Aorta (tissue), 5 donors: ENCODE measurements around the gene CCDC12. TPM values are rescaled to one million over a fixed set of nuclear protein-coding genes. Genes with fewer than 3 reads are reported as not detected.

ENCODE experiments used
- ATAC-seq: fragments of 200-7000 bp; cut with Tn5 transposase; one replicate; pipeline ENCODE4 v1.9.1; 2022; ENCODE audit warnings: moderate library complexity; ENCODE audit not compliant: low FRiP score
- DNase-seq, 2 donors: peaks; one replicate each; pipeline ENCODE4 v3.0.0-alpha.2; 2020
- H3K27ac ChIP-seq, 2 donors: one replicate each; pipeline ENCODE4 v1.5.1; 2013; ENCODE audit warnings: low read length in 2 of 2, mild to moderate bottlenecking in 2 of 2, moderate library complexity in 2 of 2, control low read depth in 1 of 2, inconsistent platforms in 1 of 2, low read depth in 1 of 2
- H3K27me3 ChIP-seq, 2 donors: one replicate each; pipeline ENCODE4 v1.6.1; 2013; ENCODE audit warnings: control low read depth in 1 of 2, low read length in 1 of 2, mild to moderate bottlenecking in 1 of 2, moderate library complexity in 1 of 2; ENCODE audit not compliant: insufficient read depth in 2 of 2, control insufficient read depth in 1 of 2
- H3K36me3 ChIP-seq, 2 donors: one replicate each; pipeline ENCODE4 v1.6.1; 2013; ENCODE audit warnings: control low read depth in 1 of 2, low read length in 1 of 2, mild to moderate bottlenecking in 1 of 2; ENCODE audit not compliant: insufficient read depth in 2 of 2, control insufficient read depth in 1 of 2
- H3K4me1 ChIP-seq, 2 donors: one replicate each; pipeline ENCODE4 v1.6.1; 2013; ENCODE audit warnings: low read length in 2 of 2, control low read depth in 1 of 2, mild to moderate bottlenecking in 1 of 2, moderate library complexity in 1 of 2; ENCODE audit not compliant: insufficient read depth in 2 of 2, control insufficient read depth in 1 of 2
- H3K4me3 ChIP-seq, 2 donors: one replicate each; pipeline ENCODE4 v1.5.1; 2013; ENCODE audit warnings: low read length in 2 of 2, control low read depth in 1 of 2, mild to moderate bottlenecking in 1 of 2
- H3K9me3 ChIP-seq: one replicate; pipeline ENCODE4 v1.6.1; 2013; ENCODE audit warnings: mild to moderate bottlenecking, low read length; ENCODE audit not compliant: control insufficient read depth
- WGBS, 2 donors: extraction: QIAGEN DNeasy Blood & Tissue Kit; methylation state at CpG; one replicate each; pipeline ENCODE4 v1.1.7; 2013; 5-methylcytosine and 5-hydroxymethylcytosine counted together
- intact Hi-C, 2 donors: fragments of 100-400 bp; cut with DNase I; formaldehyde crosslinking; loops; one replicate each; pipeline versions ENCODE4 v1.14.2 to v1.15.0; 2022
- polyA plus RNA-seq, 2 donors: library from polyadenylated mRNA; stranded (reverse); fragments of 200-250 nt; gene quantifications; one replicate each; pipeline ENCODE4 v1.2.3, GENCODE V29; 2013
- total RNA-seq, 2 donors: library from RNA; stranded (reverse); fragmentation: NEBNext Ultra II Directional; extraction: Animal tissue kit (Norgen Biotek cat#: 25700); gene quantifications; one replicate each; pipeline ENCODE4 v1.2.1, GENCODE V29; 2021
- donor health status: healthy with polysubstance abuse.
- donor health status: Bipolar disorder and iron deficiency.
- donor health status: DM: no; HTN: no; CAD: no.
- donor health status: DM: no; HTN: no; CAD: no.
- donor health status: DM: yes; HTN: yes; CAD: no.

The CCDC12 gene
- total and polyA plus RNA-seq, 4 donors = 30.5 to 46.5 (median 39.7) TPM

GRCh38 chr3:47016086-47016933, 39.8 kb upstream of the CCDC12 start:
- Histone ChIP-seq H3K27me3 (no peaks in the 10 kb centered on the region), H3K9me3 (no peaks in the 10 kb centered on the region), H3K4me1 (peaks cover 0 to 2% of the 10 kb centered on the region in 2 donors), H3K4me3 (no peak overlapping the region), H3K27ac (no peak overlapping the region), H3K36me3 (peaks cover 6 to 8% of the 10 kb centered on the region in 2 donors)
- intact Hi-C loops = no loop called here
- 93 to 96% methylated on average over 4 of the region's 4 CpGs for WGBS, 2 donors
- no peak for ATAC-seq
- no peak for DNase-seq

GRCh38 chr3:47015151-47015550, 38.6 kb upstream of the CCDC12 start:
- Histone ChIP-seq H3K27me3 (no peaks in the 10 kb centered on the region), H3K9me3 (no peaks in the 10 kb centered on the region), H3K36me3 (peaks cover 6 to 8% of the 10 kb centered on the region in 2 donors), H3K27ac (no peak overlapping the region), H3K4me1 (peaks cover 0 to 2% of the 10 kb centered on the region in 2 donors), H3K4me3 (no peak overlapping the region)
- DNase-seq = no peak
- intact Hi-C loops = no loop called here
- ATAC-seq = no peak

- Histone ChIP-seq H3K27ac (no peak overlapping the region), H3K4me1 (no peaks in the 10 kb centered on the region), H3K27me3 (no peaks in the 10 kb centered on the region), H3K4me3 (no peak overlapping the region), H3K9me3 (no peaks in the 10 kb centered on the region), H3K36me3 (peaks cover 5 to 6% of the 10 kb centered on the region in 2 donors)
- intact Hi-C loops = no loop called here
- DNase-seq = no peak
- no peak for ATAC-seq
Observed at GRCh38 chr3:47014036-47014435, 37.5 kb upstream of the CCDC12 start.

GRCh38 chr3:47013231-47013630, 36.7 kb upstream of the CCDC12 start:
- Histone ChIP-seq H3K4me3 (no peak overlapping the region), H3K27ac (no peak overlapping the region), H3K27me3 (no peaks in the 10 kb centered on the region), H3K9me3 (no peaks in the 10 kb centered on the region), H3K4me1 (no peaks in the 10 kb centered on the region), H3K36me3 (peaks cover 5 to 6% of the 10 kb centered on the region in 2 donors)
- no peak for DNase-seq
- no peak for ATAC-seq
- 86 to 92% methylated on average over 3 of the region's 3 CpGs for WGBS, 2 donors
- intact Hi-C loops = no loop called here

GRCh38 chr3:47012342-47013230, 36.0 kb upstream of the CCDC12 start:
- intact Hi-C loops = no loop called here
- H3K27me3 ChIP-seq = no peaks in the 10 kb centered on the region
- no peak overlapping the region for H3K4me3 ChIP-seq
- no peak for ATAC-seq
- 84 to 88% methylated on average over 10 of the region's 10 CpGs for WGBS, 2 donors
- H3K27ac ChIP-seq = no peak overlapping the region
- peaks cover 5% of the 10 kb centered on the region in 2 donors for H3K36me3 ChIP-seq
- no peaks in the 10 kb centered on the region for H3K9me3 ChIP-seq
- H3K4me1 ChIP-seq = no peaks in the 10 kb centered on the region
- peak in 1 of 2 donors; percentile 55 for DNase-seq

- no peak for ATAC-seq
- H3K4me3 ChIP-seq = no peak overlapping the region
- no peaks in the 10 kb centered on the region for H3K4me1 ChIP-seq
- DNase-seq = peak in 1 of 2 donors; percentile 60
- no peaks in the 10 kb centered on the region for H3K9me3 ChIP-seq
- H3K27ac ChIP-seq = no peak overlapping the region
- no peaks in the 10 kb centered on the region for H3K27me3 ChIP-seq
- H3K36me3 ChIP-seq = peaks cover 0 to 2% of the 10 kb centered on the region in 2 donors
- intact Hi-C loops = no loop called here
- WGBS, 2 donors = 72 to 77% methylated on average over 6 of the region's 6 CpGs
Observed at GRCh38 chr3:47011371-47011770, 34.8 kb upstream of the CCDC12 start.

- Histone ChIP-seq H3K36me3 (peaks cover 0 to 2% of the 10 kb centered on the region in 2 donors), H3K27me3 (no peaks in the 10 kb centered on the region), H3K4me1 (no peaks in the 10 kb centered on the region), H3K4me3 (no peak overlapping the region), H3K27ac (no peak overlapping the region), H3K9me3 (no peaks in the 10 kb centered on the region)
- intact Hi-C loops = no loop called here
- WGBS, 2 donors = 87 to 89% methylated on average over 5 of the region's 5 CpGs
- ATAC-seq = no peak
- no peak for DNase-seq
Observed at GRCh38 chr3:47010910-47011309, 34.4 kb upstream of the CCDC12 start.

- no peak overlapping the region for H3K4me3 ChIP-seq
- 73 to 75% methylated on average over 23 of the region's 23 CpGs for WGBS, 2 donors
- H3K4me1 ChIP-seq = no peaks in the 10 kb centered on the region
- H3K27ac ChIP-seq = peak overlapping the region in 1 of 2 donors; percentile 83
- H3K9me3 ChIP-seq = no peaks in the 10 kb centered on the region
- no peaks in the 10 kb centered on the region for H3K27me3 ChIP-seq
- ATAC-seq = no peak
- intact Hi-C loops = no loop called here
- no peak for DNase-seq
- peaks cover 0 to 1% of the 10 kb centered on the region in 2 donors for H3K36me3 ChIP-seq
Observed at GRCh38 chr3:47010111-47010712, 33.7 kb upstream of the CCDC12 start.
